IMR-90 (cell line): ENCODE data around the gene PLLP. TPM values are rescaled to one million over a fixed set of nuclear protein-coding genes. Genes with fewer than 3 reads are reported as not detected.

Experiments used
- CEBPB ChIP-seq: IDR thresholded peaks from 2 replicates; pipeline ENCODE4 v1.6.1; 2012; ENCODE audit warnings: low read depth, low read length, improper control_type of control experiment
- FOS ChIP-seq: fragments of 150-350 bp; IDR thresholded peaks from 2 replicates; pipeline ENCODE4 v1.6.1; 2016; ENCODE audit warnings: low read depth, low read length
- MAZ ChIP-seq: IDR thresholded peaks from 2 replicates; pipeline ENCODE4 v1.6.1; 2012; ENCODE audit warnings: low read depth, mild to moderate bottlenecking, low read length, improper control_type of control experiment, moderate library complexity, borderline replicate concordance
- POLR2A ChIP-seq: IDR thresholded peaks from 2 replicates; pipeline ENCODE4 v1.6.1; 2012; ENCODE audit warnings: mild to moderate bottlenecking, low read depth, low read length
- RAD21 ChIP-seq: IDR thresholded peaks from 2 replicates; pipeline ENCODE4 v1.6.1; 2012; ENCODE audit warnings: low read length, improper control_type of control experiment
- RCOR1 ChIP-seq: IDR thresholded peaks from 2 replicates; pipeline ENCODE4 v1.6.1; 2012; ENCODE audit warnings: mild to moderate bottlenecking, low read length, improper control_type of control experiment; ENCODE audit not compliant: insufficient replicate concordance
- polyA plus RNA-seq, 3 experiments: library from polyadenylated mRNA; depleted of rRNA; stranded (reverse); fragments of >200 nt; gene quantifications; 2 replicates each; pipeline ENCODE4 v1.2.3, GENCODE V29; 2012; ENCODE audit warnings: low replicate concordance in 1 of 3
- total RNA-seq: library from RNA; depleted of rRNA; stranded (reverse); fragments of >200 nt; gene quantifications from 2 replicates; pipeline ENCODE4 v1.2.3, GENCODE V29; 2012
- TF ChIP-seq, protein P1 (sequence below): conservative IDR thresholded peaks from 2 replicates; pipeline ENCODE4 v1.5.1; 2012; ENCODE audit warnings: mild to moderate bottlenecking, low read depth, low read length, improper control_type of control experiment

The PLLP gene
- total and polyA plus RNA-seq, 2 of the 4 experiments (the other 2 are of a cell fraction): 0.05 TPM; not detected in 1

DNA sequence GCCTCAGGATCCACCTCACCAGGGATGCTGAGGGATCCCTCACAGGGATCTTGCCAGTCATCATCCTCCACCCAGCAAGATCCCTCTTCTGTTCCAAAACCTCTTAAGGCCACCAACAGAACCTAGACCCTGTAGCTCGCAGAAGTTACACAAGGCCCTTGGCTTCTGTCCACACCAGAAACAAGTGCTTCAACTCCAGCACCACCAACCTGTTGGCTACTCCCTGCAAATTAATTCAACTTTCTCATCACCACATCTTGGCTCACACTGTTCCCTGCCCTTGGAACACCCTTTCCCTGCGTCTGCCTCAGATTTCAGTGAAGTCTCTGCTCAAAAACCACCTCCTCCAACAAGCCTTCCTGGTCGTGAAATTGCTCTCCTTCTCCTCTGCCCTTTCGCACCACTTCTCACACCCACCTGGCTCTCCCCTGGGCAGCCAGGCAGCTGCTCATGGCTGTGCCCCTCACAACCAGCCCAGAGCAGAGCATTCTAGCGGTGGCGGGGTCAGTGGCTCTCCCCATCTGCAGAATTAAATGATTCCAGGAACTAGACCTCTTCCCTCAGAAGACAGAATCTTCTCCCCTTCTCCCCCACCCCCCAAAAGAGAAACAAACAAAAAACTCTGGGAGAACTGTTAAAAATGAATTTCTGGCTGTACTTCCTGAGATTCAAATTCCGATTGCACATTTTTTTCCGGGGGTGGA lies 1.8 kb downstream of the PLLP start (continued):
- TF ChIP-seq, protein P1, sequence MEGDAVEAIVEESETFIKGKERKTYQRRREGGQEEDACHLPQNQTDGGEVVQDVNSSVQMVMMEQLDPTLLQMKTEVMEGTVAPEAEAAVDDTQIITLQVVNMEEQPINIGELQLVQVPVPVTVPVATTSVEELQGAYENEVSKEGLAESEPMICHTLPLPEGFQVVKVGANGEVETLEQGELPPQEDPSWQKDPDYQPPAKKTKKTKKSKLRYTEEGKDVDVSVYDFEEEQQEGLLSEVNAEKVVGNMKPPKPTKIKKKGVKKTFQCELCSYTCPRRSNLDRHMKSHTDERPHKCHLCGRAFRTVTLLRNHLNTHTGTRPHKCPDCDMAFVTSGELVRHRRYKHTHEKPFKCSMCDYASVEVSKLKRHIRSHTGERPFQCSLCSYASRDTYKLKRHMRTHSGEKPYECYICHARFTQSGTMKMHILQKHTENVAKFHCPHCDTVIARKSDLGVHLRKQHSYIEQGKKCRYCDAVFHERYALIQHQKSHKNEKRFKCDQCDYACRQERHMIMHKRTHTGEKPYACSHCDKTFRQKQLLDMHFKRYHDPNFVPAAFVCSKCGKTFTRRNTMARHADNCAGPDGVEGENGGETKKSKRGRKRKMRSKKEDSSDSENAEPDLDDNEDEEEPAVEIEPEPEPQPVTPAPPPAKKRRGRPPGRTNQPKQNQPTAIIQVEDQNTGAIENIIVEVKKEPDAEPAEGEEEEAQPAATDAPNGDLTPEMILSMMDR: no peak
- no peak for TF ChIP-seq RAD21
- no peak for TF ChIP-seq MAZ
- no peak for TF ChIP-seq FOS
- no peak for TF ChIP-seq POLR2A
- no peak for TF ChIP-seq CEBPB
- no peak for TF ChIP-seq RCOR1
